Retina (tissue), 1 donor: ENCODE measurements around the gene SPRR2A.
"Not testable (repeated sequence)": the region's sequence is repeated elsewhere in the genome, so short reads cannot be mapped to it uniquely, and the experiment has no call there.

ENCODE experiments used
- DNase-seq: peaks from one replicate; pipeline ENCODE4 v3.0.0-alpha.2; 2016

Gene SPRR2A

DNA sequence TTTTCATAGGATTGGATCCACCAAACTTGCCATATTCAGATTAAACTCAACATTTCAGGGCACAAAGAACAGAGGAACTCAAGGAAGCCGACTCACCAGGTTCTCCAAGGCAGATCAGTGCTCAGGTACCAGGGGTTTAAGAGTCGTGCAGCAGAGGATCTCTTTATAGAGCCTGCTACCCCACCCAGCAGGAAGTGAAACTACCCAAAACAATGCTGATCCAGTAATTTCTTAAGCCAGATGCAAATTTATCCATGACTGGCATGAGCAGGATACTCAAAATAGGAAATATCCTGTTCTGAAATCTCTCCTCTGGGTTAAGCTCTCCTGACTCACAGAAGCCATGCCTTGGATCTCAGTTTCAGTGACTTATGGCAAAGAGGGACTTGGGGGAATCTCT is at the start of gene SPRR2A:
SPRR2A (minus strand) TSS at position 138 of the 400 bp plus-strand sequence. CDS start 777 bp downstream, outside the sequence.
- DNase-seq, result no peak

DNA sequence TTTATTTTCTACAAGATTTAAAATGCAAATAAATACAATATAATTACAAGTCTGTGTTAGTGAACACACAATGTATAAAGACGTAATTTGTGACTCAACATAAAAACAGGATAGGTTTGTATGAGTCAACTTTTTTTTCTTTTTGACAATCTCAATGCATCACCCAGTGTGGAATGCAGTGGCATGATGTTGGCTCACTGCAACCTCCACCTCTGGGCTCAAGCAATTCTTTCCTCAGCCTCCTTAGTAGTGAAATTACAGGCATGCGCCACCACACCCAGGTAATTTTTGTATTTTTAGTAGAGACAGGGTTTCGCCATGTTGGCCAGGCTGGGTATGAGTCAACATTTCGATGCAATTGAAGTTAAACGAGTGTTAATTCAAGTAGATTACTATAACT is 42.9 kb upstream of the SPRR2A start:
- no peak for DNase-seq

GRCh38 chr1:153099461-153100045 is 42.2 kb upstream of the SPRR2A start:
- no peak for DNase-seq

DNA sequence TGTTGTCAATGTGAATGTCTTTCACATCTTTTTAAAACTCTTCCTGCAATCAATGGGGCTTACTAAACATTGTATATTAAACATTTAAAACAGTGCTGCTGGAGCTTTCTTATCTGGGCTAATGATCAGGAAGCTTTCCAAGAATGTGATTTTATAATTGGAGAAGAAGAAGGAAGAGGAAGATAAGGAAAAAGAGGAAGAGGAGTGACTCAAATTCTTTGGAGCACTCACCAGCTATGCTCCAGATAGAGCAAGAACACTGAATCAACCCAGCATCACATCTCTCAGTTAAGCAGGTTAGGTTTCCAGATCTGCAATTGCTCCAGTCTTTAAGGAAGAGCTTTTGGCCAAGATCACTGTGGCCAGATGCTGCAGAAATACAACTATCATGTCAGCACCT is 38.5 kb upstream of the SPRR2A start:
- DNase-seq, result no peak

DNA sequence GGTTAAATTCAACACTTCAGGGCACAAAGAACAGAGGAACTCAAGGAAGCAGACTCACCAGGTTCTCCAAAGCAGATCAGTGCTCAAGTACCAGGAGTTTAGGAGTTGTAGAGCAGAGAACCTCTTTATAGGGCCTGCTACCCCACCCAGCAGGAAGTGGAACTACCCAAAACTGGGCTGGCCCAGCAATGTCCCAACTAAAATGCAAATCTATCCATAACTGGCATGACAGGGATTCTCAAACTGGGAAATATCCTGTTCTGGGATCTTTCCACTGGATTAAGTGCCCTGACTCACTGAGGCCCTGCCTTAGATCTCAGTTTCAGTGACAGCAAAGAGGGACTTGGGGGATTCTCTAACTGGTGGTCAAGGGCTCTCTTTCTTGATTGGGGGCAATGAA is 37.1 kb upstream of the SPRR2A start, which contains the start of gene SPRR2E:
SPRR2E (minus strand) TSS at position 101 of the 400 bp plus-strand sequence. CDS start 775 bp downstream, outside the sequence.
- DNase-seq, result no peak

GRCh38 chr1:153087652-153088051 is 30.3 kb upstream of the SPRR2A start:
- no peak for DNase-seq

- DNase-seq, result no peak
Measured at GRCh38 chr1:153081736-153082135, 24.4 kb upstream of the SPRR2A start.

- DNase-seq, result no peak
Measured at GRCh38 chr1:153072806-153073726, 15.8 kb upstream of the SPRR2A start.

DNA sequence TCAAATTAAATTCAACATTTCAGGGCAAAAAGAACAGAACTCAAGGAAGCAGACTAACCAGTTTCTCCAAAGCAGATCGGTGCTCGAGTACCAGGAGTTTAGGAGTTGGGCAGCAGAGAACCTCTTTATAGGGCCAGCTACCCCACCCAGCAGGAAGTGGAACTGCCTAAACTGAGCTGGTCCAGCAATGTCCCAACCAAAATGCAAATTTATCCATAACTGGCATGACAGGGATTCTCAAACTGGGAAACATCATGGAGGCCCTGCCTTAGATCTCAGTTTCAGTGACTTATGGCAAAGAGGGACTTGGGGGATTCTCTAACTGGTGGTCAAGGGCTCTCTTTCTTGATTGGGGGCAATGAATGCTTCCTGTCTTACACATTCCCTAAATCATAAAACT is 14.2 kb upstream of the SPRR2A start, which contains the start of gene SPRR2B:
SPRR2B (minus strand) TSS at position 101 of the 400 bp plus-strand sequence. CDS start 772 bp downstream, outside the sequence.
- no peak for DNase-seq

DNA sequence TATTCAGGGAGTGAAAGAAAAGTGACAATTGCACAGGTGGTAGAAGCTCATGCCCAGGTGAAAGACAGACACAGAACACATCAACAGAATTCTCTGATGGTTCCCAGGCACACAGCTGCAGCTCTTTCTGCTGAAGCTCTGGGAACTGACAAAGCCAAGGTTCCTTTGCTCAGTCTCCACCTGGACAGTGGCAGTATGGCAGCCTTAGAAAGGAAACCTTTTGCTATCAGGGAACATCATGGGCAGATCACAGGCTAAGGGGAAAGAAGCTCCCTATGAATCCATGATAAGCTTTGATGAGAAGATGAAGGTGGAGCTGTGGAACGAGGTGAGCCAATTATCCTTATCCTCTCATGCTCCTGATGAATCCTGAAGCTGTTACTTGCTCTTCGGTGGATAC is 12.9 kb upstream of the SPRR2A start:
- DNase-seq, result no peak

DNA sequence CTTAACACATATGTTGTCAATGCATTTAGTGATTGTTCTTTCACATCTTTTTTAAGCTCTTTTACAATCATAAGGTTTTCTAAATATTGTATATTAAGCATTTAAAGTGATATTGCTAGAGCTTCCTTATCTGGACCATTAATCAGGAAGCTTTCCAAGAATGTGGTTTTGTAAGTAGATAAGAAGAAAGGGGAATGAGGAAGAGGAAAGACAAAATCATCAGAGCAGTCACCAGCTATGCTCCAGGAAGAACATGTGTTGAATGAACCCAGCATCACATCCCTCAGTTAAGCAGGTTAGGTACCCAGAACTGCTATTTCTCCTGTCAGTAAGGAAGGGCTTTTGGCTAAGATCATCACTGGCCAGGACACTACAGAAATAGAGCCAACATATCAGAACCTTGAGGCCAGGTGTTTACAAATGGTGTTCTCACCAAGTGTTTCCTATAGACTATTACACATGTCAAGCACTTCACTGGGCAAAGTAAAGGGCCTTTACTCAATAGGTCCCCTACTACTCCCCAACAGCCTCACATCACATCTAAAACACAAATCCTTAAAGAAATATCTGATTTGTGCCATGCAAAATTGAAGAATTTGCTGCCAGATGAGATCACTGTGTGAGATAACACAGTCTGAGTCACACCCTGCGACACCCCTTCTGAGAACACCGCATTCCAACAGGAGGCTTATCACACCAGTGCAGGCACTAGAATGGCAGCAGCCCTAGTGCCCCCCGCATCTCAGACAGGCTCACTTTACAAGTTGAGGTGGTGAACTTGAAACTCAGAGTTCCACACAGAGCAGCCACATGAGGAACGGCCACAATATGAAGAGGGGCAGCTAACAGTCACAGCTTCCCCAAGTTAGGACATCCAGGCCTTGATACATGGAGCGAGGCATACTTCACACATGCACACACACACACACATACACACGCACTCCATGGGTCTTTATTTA is 1.8 kb upstream of the SPRR2A start:
- DNase-seq, result no peak

GRCh38 chr1:153058154-153058553 is 842 bp upstream of the SPRR2A start:
- DNase-seq, result no peak

DNA sequence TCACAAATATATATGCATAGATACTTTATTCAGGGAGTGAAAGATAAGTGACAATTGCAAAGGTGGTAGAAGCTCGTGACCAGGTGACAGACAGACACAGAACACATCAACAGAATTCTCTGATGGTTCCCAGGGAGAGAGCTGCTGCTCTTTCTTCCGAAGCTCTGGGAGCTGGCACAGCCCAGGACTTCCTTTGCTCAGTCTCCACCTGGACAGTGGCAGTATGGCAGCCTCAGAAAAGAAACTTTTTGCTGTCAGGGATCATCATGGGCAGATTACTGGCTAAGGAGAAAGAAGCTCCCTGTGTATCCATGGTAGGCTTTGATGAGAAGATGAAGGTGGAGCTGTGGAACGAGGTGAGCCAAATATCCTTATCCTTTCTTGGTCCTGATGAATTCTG is 1.2 kb downstream of the SPRR2A start:
- not testable (repeated sequence) for DNase-seq

DNA sequence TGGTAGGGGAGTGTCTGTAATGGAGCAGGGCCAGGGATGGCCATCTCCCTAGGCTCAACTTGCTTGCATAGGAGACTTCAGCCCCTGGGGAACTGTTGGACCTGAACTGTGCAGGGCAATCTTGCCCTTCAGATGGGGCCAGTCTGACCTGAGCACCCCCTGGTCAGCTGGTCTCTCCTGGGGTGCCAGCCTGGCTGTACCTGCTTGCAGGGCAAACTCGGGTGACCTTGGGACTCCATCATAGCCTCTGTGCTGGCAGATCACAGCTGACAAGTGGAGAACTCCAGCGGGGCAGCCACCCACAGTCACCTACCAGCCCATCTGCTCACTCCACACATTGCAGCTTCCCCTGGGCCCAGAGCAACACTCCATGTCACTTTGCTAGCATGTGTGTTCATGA is 8.1 kb downstream of the SPRR2A start:
- no peak for DNase-seq

DNA sequence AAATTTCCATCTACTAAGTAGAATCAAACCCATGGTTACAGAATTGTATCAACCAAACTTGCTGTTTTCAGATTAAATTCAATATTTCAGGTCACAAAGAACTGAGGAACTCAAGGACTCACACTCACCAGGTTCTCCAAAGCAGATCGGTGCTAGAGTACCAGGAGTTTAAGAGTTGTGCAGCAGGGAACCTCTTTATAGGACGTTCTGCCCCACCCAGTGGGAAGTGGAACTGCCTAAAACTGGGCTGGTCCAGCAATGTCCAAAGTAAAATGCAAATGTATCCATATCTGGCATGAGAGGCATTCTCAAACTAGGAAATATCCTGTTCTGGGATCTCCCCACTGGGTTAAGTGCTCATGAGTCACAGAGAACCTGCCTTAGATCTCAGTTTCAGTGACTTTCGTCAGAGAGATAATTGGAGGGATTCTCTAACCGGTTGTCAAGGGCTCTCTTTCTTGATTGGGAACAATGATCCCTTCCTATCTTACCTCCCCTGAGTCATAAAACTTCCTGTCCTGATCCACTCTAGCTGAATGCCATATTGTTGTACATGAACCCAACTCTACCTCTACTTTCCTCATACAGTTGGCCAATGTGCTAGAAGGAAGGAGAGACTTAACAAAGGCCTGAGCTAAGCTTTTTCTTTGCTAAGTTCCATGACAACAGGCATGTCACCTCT is 16.2 kb downstream of the SPRR2A start, which contains the start of gene SPRR2D:
SPRR2D (minus strand) TSS at position 171 of the 682 bp plus-strand sequence. CDS start 774 bp downstream, outside the sequence.
- DNase-seq, result no peak

- DNase-seq, result no peak
Measured at GRCh38 chr1:153035211-153035610, 22.1 kb downstream of the SPRR2A start.

DNA sequence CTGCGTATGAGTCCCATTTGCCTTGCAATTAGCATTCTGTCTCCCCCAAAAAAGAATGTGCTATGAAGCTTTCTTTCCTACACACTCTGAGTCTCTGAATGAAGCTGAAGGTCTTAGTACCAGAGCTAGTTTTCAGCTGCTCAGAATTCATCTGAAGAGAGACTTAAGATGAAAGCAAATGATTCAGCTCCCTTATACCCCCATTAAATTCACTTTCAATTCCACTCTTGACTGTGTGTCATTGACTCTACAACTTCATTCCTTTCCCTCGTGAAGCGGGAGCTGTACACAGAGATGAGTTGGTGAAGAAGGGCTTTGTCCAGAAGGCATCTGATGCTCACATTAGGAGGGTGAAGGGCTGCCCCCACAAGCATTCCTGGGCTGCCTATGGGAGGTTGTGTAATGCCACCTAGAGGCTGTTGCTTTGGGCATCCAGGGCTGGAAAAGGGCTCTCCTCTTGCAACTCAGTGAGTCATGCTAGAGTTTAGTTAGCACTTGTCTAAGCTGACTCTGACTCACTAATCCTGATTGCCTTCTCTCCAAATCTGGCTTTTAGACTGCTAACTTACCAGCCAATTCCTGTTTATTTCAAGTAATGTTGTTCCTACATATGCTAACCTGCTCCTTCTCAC is 24.5 kb downstream of the SPRR2A start:
- DNase-seq, result peak; percentile 3

GRCh38 chr1:153032073-153032472 is 25.2 kb downstream of the SPRR2A start:
- peak; percentile 2 for DNase-seq

GRCh38 chr1:153030895-153031294 is 26.4 kb downstream of the SPRR2A start, which contains the start of gene SPRR1B:
Gene SPRR1B, plus strand, starts transcription at chr1:153031203. Its CDS starts 1,143 bp downstream, at chr1:153032346.
- no peak for DNase-seq

DNA sequence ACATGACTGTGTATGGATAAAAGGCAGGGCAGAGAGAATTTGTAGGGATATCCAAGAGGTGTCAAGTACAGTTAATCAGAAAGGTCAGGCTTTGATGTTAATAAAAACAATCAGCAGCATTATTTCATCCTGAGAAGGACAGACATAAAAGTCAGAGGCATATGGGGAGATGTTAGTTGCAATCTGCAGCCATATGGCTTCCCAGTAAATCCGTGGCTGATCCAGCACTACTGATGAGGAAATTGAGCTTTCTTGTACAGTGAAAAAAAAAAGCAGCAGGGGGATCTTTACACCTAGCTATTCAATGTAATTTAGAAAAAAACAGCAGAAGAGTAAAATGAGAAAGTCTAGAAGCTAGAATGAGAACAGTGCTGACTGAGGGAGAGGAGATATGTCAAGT is 28.5 kb downstream of the SPRR2A start:
- no peak for DNase-seq

GRCh38 chr1:153025797-153026196 is 31.5 kb downstream of the SPRR2A start:
- no peak for DNase-seq
